DOHH2 (cell line): ENCODE results near the gene HNRNPD.

Experiments used
- EZH2phosphoT487 ChIP-seq: fragments of 200-600 bp; sonication (generic); IDR thresholded peaks from 2 replicates; pipeline ENCODE4 v1.6.1; 2017; ENCODE audit warnings: borderline replicate concordance, mild to moderate bottlenecking, antibody characterized with exemption, low read length, moderate library complexity, mixed read lengths
- TF ChIP-seq, protein P1 (sequence below): fragments of 200-600 bp; sonication (generic); IDR thresholded peaks from one replicate; pipeline ENCODE4 v1.5.1; 2014; ENCODE audit warnings: antibody characterized with exemption, mild to moderate bottlenecking, low read depth, low read length; ENCODE audit not compliant: poor library complexity, severe bottlenecking

DNA sequence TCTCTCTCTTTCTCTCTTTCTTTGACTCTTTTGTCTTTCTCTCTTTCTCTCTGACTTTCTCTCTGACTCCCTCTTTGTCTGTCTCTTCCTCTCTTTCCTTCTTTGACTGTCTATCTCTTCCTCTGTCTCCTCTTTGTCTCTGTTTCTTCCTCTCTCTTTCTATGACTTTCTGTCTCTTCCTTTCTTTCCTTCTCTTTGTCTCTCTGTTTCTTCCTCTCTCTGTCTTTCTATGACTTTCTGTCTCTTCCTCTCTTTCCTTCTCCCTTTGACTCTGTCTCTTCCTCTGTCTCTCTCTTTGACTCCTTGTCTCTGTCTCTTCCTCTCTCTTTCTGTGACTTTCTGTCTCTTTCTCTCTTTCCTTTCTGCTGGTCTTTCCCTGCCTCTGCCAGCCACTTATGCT lies 38.7 kb downstream of the HNRNPD start:
- TF ChIP-seq, protein P1, sequence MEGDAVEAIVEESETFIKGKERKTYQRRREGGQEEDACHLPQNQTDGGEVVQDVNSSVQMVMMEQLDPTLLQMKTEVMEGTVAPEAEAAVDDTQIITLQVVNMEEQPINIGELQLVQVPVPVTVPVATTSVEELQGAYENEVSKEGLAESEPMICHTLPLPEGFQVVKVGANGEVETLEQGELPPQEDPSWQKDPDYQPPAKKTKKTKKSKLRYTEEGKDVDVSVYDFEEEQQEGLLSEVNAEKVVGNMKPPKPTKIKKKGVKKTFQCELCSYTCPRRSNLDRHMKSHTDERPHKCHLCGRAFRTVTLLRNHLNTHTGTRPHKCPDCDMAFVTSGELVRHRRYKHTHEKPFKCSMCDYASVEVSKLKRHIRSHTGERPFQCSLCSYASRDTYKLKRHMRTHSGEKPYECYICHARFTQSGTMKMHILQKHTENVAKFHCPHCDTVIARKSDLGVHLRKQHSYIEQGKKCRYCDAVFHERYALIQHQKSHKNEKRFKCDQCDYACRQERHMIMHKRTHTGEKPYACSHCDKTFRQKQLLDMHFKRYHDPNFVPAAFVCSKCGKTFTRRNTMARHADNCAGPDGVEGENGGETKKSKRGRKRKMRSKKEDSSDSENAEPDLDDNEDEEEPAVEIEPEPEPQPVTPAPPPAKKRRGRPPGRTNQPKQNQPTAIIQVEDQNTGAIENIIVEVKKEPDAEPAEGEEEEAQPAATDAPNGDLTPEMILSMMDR = no peak
- TF ChIP-seq EZH2phosphoT487 = no peak
